Measurements from ENCODE around the gene TRIM8. TPM values are rescaled to one million over a fixed set of nuclear protein-coding genes. Genes with fewer than 3 reads are reported as not detected.

TRIM8 gene
- total and polyA plus RNA-seq, 2 of the 8 experiments (the other 6 are each of a cell fraction or from before 2014, with no cell fraction given), result 24.9 to 38.8 TPM

GRCh38 chr10:102597131-102597991 is 46.9 kb upstream of the TRIM8 start (continued):
- no peak for TF ChIP-seq ATF2 (IDR thresholded peaks at IDR 0.05; ENCODE audit: low read length)
- no peak for TF ChIP-seq RAD21 (IDR thresholded peaks at IDR 0.05 in 1 of 2, conservative IDR thresholded peaks at IDR 0.05 in 1 of 2; ENCODE audit: low read depth in 2 of 2, low read length in 2 of 2)
- no peak for TF ChIP-seq POLR2AphosphoS5 (IDR thresholded peaks at IDR 0.05; ENCODE audit: low read depth, low read length)
- TF ChIP-seq JUND (IDR thresholded peaks at IDR 0.05; ENCODE audit: low read length), result no peak
- no peak for TF ChIP-seq POLR2A (IDR thresholded peaks at IDR 0.05; ENCODE audit: control extremely low read depth in 1 of 2, low read depth in 2 of 2, low read length in 2 of 2)
- TF ChIP-seq CEBPB (IDR thresholded peaks at IDR 0.05; ENCODE audit: low read depth, low read length), result no peak
